ENCODE data around the gene HACD2. TPM values are rescaled to one million over a fixed set of nuclear protein-coding genes. Genes with fewer than 3 reads are reported as not detected.

The HACD2 gene
- total RNA-seq, 1 experiment from 2014 or later = 43.8 TPM

DNA sequence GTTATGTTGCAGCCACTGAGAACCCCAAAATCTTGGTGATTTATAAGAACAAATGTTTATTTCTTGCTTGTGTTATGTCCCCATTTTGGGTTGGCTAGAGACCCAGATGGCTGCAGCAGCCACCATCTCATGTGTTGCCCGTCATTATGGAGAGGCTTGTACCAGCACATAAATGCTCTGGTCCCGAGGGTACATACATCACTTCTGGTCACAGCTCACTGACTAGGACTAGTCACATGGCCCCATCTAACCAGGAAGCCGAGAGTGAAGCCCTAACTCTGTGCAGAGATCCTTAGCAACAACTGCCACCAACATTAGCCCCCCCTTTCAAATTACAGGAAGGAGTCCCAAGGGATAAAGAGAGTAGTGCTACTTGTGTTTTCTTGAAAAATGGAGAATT, 25.5 kb upstream of the HACD2 start:
- ATAC-seq (no peak), DNase-seq (no peak)
- peaks cover 16% of the 10 kb centered on the region for H3K4me1 ChIP-seq (ENCODE audit: insufficient read depth, low read length)
- no peaks in the 10 kb centered on the region for H3K27me3 ChIP-seq (ENCODE audit: low read length)
- H3K27ac ChIP-seq (ENCODE audit: low read length) = no peak overlapping the region
- BruUV-seq (replicated peaks) = no TSS peak
- no peaks in the 10 kb centered on the region for H4K20me1 ChIP-seq (ENCODE audit: low read length)
- POLR2A ChIA-PET (ENCODE audit: unreplicated experiment) = interaction anchor here (0.6 kb wide), 1 partner anchor 34 kb away, joined by 8 read pairs; no protein-coding TSS in a partner anchor
- intact Hi-C loops (cut with micrococcal nuclease) = no loop called here
- H3K9me3 ChIP-seq (ENCODE audit: low read length) = no peaks in the 10 kb centered on the region
- H3K9ac ChIP-seq (ENCODE audit: low read length) = no peak overlapping the region
- no peaks in the 10 kb centered on the region for H3K79me2 ChIP-seq (ENCODE audit: low read length)
- no peaks in the 10 kb centered on the region for H3K36me3 ChIP-seq (ENCODE audit: low read depth, low read length)
- H3F3A ChIP-seq (ENCODE audit: low read length, unreplicated experiment) = peaks cover 3% of the 10 kb centered on the region
- CTCF ChIA-PET = no interaction called here
- H3K9me2 ChIP-seq (replicated peaks; ENCODE audit: low read length) = no peaks in the 10 kb centered on the region
- TF ChIP-seq, protein P1, sequence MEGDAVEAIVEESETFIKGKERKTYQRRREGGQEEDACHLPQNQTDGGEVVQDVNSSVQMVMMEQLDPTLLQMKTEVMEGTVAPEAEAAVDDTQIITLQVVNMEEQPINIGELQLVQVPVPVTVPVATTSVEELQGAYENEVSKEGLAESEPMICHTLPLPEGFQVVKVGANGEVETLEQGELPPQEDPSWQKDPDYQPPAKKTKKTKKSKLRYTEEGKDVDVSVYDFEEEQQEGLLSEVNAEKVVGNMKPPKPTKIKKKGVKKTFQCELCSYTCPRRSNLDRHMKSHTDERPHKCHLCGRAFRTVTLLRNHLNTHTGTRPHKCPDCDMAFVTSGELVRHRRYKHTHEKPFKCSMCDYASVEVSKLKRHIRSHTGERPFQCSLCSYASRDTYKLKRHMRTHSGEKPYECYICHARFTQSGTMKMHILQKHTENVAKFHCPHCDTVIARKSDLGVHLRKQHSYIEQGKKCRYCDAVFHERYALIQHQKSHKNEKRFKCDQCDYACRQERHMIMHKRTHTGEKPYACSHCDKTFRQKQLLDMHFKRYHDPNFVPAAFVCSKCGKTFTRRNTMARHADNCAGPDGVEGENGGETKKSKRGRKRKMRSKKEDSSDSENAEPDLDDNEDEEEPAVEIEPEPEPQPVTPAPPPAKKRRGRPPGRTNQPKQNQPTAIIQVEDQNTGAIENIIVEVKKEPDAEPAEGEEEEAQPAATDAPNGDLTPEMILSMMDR (conservative IDR thresholded peaks at IDR 0.05; ENCODE audit: low read depth, low read length) = no peak
- no peak for TF ChIP-seq EZH2 (IDR thresholded peaks at IDR 0.05; ENCODE audit: low read length, unreplicated experiment)
- TF ChIP-seq EZH2phosphoT487 (IDR thresholded peaks at IDR 0.05; ENCODE audit: borderline replicate concordance, low read length) = no peak
- H3K4me2 ChIP-seq (ENCODE audit: low read length) = no peak overlapping the region
- H2AFZ ChIP-seq (ENCODE audit: low read length) = no peak overlapping the region
- no peak overlapping the region for H3K4me3 ChIP-seq (ENCODE audit: low read length)

DNA sequence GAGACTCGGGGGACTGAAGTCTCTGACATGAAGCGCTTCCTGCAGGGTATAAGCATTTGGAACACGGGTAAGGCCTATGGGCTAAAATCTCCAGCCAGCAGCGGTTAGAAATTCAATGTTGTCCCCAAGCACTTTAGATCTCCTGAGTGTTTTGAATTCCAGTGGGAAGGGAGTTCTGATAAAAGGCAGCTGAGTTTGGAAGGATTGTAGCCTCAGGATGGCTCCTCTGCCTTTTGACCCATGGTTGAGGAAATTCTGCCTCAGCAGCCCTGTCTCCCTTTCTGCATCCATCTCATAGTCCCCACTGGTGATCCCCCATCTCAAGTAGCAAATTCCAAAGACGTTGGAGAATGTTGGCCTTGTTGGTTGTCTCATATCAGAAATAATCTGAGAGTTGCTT, 24.2 kb upstream of the HACD2 start:
- ChIA-PET POLR2A (ENCODE audit: unreplicated experiment) (no interaction called here), CTCF (no interaction called here)
- TF ChIP-seq EZH2 (IDR thresholded peaks at IDR 0.05; ENCODE audit: low read length, unreplicated experiment) (no peak), EZH2phosphoT487 (IDR thresholded peaks at IDR 0.05; ENCODE audit: borderline replicate concordance, low read length) (no peak)
- TF ChIP-seq, protein P1 (conservative IDR thresholded peaks at IDR 0.05; ENCODE audit: low read depth, low read length) = no peak
- H3K9me3 ChIP-seq (ENCODE audit: low read length) = no peaks in the 10 kb centered on the region
- H3K27me3 ChIP-seq (ENCODE audit: low read length) = no peaks in the 10 kb centered on the region
- BruUV-seq (replicated peaks) = no TSS peak
- DNase-seq (no peak), ATAC-seq (no peak)
- H3F3A ChIP-seq (ENCODE audit: low read length, unreplicated experiment) = peaks cover 3% of the 10 kb centered on the region
- no peaks in the 10 kb centered on the region for H4K20me1 ChIP-seq (ENCODE audit: low read length)
- no peaks in the 10 kb centered on the region for H3K9me2 ChIP-seq (replicated peaks; ENCODE audit: low read length)
- H2AFZ ChIP-seq (ENCODE audit: low read length) = no peak overlapping the region
- no peaks in the 10 kb centered on the region for H3K79me2 ChIP-seq (ENCODE audit: low read length)
- H3K4me1 ChIP-seq (ENCODE audit: insufficient read depth, low read length) = peaks cover 27% of the 10 kb centered on the region
- H3K4me3 ChIP-seq (ENCODE audit: low read length) = no peak overlapping the region
- H3K36me3 ChIP-seq (ENCODE audit: low read depth, low read length) = no peaks in the 10 kb centered on the region
- no peak overlapping the region for H3K9ac ChIP-seq (ENCODE audit: low read length)
- H3K4me2 ChIP-seq (ENCODE audit: low read length) = no peak overlapping the region
- intact Hi-C loops (cut with micrococcal nuclease) = no loop called here
- no peak overlapping the region for H3K27ac ChIP-seq (ENCODE audit: low read length)

DNA sequence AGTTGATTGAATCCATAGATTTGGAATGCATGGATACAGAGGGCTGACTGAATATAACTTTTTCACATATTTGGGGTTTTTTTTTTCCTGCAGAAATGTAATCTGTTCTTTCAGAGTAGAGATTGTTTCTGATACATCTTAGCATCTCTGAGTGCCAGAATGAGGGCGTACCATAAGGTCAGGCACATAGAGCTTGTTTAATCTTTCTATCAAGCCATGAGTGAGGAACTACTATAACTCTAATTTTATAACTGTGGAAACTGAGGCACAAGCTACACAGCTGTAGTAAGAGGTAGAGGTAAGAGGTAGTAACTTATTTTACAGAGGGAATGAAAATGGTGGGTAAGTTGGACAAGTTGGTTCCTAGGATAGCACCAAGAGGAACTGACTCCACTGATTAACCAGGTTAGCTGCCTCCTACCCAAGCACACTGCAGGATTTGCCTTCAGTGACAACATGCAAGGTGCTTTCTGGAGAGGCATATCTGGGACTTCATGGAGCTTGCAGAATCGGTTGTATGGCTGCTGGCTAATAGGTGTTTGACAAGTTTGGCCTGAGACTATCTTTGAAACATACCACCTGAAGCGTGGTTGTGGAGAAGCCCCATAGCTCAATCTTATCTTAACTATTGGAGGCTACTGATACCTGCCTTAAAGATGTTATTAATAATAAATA, 23.5 kb upstream of the HACD2 start:
- Histone ChIP-seq H3K9ac (ENCODE audit: low read length) (no peak overlapping the region), H3K36me3 (ENCODE audit: low read depth, low read length) (no peaks in the 10 kb centered on the region), H3K27ac (ENCODE audit: low read length) (no peak overlapping the region), H3K4me1 (ENCODE audit: insufficient read depth, low read length) (peaks cover 34% of the 10 kb centered on the region), H3K4me3 (ENCODE audit: low read length) (no peak overlapping the region), H3K9me3 (ENCODE audit: low read length) (no peaks in the 10 kb centered on the region), H3K27me3 (ENCODE audit: low read length) (no peaks in the 10 kb centered on the region), H4K20me1 (ENCODE audit: low read length) (no peaks in the 10 kb centered on the region), H3K79me2 (ENCODE audit: low read length) (peaks cover 2% of the 10 kb centered on the region; the same call in 1 of the 2 replicates), H3K9me2 (replicated peaks; ENCODE audit: low read length) (no peaks in the 10 kb centered on the region), H3K4me2 (ENCODE audit: low read length) (no peak overlapping the region), H2AFZ (ENCODE audit: low read length) (no peak overlapping the region), H3F3A (ENCODE audit: low read length, unreplicated experiment) (peaks cover 3% of the 10 kb centered on the region)
- BruUV-seq (replicated peaks) = no TSS peak
- DNase-seq = no peak
- no peak for ATAC-seq
- no peak for TF ChIP-seq EZH2 (IDR thresholded peaks at IDR 0.05; ENCODE audit: low read length, unreplicated experiment)
- ChIA-PET CTCF (no interaction called here), POLR2A (ENCODE audit: unreplicated experiment) (interaction anchor here (0.7 kb wide), 1 partner anchor 133 kb away, joined by 13 read pairs; no protein-coding TSS in a partner anchor)
- intact Hi-C loops (cut with micrococcal nuclease) = no loop called here
